Pons (tissue), 1 donor: Measurements from ENCODE around the gene AGBL1.

Experiments used
- DNase-seq: peaks from one replicate; pipeline ENCODE4 v3.0.0-alpha.2; 2016; ENCODE audit warnings: low spot score

Gene AGBL1

DNA sequence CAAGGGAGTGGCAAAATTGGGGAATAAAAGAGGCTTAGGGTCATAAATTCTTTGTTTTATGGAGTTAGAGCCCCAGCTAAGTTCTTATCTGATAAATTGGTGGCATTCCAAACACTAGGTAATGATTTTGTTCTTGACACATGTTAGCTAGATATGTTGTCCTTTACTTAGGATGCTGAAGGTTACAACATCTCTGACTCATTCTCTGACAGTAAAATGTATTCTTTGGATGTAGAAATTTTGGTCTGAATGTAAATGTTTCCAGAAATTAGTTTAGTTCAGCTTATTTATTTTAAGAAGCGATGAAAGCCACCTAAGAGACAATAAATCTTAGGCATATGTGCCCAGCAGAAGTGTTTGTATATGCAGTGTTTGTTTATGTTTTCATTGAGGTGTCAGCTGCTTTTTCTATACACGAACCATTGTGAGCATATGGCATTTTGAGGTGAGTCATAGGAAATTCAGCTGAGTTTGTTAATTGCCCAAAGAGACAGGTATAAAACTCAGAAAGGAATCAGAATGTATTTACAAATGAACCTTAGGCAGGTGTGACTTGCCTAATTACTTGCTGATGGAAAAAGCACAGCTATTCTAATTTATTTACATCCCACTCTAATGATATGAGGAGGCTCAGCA lies 247.7 kb downstream of the AGBL1 start:
- DNase-seq: no peak

DNA sequence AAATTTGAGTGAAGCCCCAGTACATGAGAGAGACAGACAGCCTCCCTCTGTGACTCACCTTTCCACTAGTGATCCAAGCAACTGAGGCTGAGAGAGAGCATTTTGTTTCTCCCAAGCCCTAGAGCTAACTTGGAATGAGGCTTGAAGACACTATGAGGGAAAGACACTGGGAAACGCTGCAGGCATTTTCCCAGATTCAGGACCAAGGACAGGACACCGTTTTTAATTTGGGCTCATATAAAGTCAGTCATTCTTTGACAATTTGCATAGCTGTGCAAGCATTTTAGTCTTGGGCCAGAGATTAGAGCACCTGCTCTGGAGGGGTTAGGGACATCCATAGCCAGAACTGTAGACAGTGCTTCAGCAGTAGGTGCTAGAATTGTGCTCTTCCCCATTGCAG lies 249.0 kb downstream of the AGBL1 start:
- no peak for DNase-seq

DNA sequence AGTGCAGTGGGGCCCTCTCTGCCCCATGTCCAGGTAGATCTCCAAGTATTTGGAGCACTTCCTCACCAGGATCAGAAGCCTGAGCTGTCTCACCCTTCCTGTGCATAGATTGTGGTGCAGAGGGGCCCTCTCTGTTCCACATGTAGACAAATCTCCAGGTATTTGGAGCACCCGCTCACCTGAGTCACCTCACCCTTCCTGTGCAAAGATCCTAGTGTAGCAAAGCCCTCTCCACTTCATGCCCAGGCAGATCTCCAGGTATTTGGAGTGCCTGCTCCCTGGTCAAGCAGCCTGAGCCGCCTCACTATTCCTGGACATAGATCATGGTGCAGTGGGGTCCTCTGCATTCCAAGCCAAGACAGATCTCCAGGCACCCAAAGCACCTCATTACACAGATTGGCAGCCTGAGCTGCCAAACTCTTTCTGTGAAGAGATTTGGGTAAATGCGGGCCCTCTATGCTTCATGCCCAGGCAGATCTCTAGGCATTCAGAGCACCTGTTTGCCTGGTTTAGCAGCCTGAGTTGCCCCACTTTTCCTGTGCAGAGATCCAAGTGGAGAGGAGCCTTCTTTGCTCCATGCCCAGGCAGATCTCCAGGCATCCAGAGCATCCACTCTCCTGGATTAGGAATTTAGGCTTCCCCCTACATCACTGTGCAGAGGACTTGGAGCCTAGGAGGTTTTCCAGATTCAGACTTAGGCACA lies 249.8 kb downstream of the AGBL1 start:
- DNase-seq: no peak

DNA sequence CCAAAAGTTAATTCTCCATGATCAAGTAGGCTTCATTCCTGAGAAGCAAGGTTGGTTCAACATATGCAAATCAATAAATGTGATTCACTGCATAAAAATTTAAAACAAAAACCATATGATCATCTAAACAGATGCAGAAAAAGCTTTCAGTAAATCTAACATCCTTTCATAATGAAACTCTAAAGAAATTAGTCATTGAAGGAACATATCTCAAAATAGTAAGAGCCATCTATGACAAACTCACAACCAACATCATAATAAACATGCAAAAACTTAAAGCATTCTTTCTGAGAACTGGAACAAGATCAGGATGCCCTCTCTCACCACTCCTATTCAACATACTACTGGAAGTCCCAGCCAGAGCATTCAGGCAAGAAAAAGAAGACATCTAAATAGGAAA lies 254.1 kb downstream of the AGBL1 start:
- DNase-seq: no peak

DNA sequence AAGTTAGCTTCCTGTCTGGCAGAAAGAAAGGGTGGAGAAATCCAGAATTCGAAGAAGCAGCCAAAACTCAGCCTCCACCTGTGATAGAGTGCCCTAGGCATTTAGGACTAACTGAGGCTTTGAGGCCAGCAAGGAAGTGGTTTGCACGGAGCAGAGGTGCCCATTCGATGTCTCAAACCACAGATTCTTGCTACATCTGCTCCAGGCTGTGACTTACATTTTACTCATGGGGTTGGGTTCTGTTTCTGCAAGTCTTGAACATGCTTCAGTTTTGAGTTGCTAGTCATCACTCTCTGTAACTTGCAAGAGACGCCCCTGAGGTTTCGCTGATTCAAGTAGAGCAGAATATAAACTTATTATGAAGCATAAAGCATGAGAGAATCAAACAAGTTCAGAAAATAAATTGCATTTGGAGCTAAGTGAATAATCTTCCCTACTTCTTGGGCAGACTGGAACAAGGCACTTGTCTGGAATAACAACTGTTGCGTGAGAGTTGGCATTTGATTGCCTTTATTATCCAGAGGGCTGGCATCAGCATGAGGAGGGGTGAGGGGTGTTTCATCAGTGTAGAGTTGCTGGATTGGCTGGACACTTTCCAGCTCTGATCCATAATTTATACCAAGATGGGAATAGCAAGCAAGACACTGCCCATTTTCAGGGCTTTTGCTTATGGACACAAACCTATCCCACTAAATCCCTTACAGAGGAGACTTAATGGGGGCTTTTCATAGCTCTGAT lies 256.5 kb downstream of the AGBL1 start:
- no peak for DNase-seq

DNA sequence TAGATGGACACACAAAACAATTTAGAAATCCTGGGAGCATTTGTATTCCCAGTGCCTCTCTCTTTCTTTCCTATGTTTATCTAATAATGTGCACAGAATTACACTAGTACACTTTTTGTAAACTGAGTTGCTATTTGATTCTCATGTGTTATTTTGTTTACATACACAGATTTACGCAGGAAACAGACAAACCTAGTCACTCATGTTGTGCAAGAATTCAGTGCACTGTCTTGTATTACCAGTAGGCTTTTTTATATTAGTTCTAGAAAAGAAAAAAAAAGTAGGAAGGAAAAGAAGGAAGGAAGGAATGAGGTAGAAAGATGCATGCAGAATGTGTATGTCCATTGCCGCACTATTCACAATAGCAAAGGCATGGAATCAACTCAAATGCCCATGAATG lies 257.4 kb downstream of the AGBL1 start:
- DNase-seq: no peak

DNA sequence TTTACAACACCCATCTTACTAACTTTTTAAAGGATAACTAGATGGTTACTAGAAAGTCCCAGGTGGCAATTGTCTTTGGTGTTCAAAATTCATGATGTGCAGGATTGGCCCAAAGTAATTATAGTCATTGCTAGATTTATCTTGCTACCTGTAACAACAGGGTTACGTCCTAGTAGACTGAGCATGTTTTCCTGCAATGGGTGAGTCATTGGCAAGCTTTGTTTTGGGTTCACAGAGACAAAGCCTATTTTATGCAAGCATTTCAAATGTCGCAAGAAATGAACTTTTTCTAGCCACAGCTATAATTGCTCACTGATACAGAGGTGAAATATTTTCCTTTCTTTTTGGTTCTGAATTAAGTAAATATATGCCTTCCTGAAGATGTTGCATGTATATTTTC lies 267.6 kb downstream of the AGBL1 start:
- DNase-seq: no peak

DNA sequence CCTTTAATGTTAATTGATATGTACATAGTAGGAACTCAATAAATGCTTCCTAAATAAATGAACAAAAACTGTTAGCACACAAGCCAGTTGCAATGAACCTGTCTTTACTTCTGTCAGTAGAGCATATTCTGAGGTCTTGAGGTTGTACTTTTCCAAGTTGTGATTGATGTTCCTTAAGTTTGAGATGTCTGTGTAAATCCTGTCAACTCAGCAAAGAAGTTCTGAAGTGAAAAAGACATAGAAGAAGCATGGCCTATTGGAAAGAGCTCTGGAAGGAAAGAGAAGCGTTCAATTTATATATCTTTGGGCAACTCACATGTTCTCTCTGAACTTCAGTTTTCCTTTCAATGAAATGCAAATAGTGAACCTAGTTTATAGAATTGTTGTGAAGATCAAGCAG lies 269.9 kb downstream of the AGBL1 start:
- no peak for DNase-seq

DNA sequence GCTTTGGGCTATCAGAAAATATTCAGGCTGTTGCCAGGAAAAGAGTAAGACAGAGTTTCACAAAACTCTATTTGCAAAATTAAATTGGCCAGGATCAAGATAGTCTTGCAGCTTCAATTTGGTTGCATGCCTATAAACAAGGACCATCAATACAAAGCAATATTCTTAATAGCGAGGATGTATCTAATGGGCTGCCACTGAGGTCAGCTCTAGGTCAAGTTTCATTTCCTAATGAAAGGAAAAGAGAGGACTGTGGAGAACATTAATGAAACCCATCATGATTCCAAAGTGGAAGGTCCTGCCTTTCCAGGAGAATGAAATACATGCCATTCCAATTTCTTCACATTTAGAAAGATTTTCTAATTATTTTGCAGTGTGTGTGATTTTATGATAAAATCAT lies 273.5 kb downstream of the AGBL1 start:
- DNase-seq: no peak

DNA sequence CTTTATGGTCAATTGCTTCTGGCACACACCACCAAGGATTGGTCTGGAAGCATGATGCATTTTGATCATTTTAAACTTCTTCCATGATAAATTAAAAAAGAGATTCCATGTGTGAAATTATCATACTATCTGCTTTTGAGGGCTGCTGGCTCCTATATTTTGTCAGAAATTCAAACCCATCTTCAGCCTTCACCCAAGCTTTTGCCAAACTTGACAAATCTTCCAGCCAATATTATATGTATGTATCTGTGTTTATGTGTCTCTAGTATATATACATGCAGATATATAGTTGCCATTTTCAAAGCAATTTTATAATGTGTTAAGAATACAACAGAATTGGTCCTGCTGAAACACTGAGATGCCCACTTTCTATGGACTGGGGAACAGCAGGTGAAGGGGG lies 275.7 kb downstream of the AGBL1 start:
- DNase-seq: no peak

DNA sequence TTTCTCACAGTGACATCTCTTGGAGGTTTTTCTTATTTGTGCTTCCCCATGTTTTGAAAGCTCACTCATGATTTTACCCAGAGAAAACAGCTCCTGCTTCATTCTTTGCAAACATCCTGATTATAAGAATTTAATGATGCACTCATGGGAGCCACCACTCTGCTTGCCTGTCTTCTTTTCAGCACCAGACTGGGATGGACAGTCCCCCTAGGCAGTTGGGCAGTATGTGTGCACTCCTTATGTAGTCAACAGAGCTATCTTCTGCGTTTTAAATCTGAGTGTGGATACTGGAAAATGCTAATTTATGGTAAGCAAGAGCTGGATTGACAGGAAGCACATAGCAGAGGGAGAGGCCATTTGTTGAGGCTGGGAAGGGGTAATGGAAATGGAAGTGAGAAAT lies 276.1 kb downstream of the AGBL1 start:
- no peak for DNase-seq

DNA sequence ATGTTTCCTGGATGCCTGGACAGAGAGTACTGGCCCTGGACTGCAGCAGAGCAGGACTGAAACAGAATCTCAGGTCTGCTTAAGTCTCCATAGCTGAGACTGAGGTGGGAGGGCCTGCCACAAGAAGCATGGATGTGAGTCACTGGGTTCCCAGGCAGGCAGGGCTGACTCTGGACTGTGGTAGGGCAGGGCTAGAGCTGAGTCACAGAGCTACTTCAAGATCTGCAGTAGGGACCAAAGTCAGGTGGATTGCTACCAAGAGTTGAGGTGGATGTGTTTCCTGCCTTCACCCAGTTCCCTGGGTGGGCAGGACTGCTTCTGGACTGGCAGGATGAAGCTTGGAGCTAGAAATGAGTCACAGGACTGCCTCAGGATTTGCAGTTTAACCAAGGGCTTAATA lies 282.9 kb downstream of the AGBL1 start:
- DNase-seq: no peak

DNA sequence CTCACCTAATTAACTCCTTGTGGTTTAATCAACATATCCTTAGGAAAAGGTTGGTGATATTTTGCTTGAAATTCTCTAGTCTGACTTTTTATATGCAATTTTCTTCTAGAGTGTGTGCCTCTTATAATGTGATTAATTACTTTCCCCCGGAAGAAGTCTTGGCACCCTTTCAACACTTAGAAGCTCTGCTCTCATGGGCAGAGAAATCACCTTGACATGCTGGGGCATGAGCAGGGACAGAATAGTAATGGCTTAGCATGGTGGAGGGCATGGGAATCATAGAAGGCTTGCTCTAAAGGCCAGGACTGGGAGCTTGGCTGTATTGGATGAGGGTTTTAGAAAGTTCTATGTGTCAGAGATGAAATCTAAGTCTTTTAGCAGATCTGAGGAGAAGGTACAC lies 293.5 kb downstream of the AGBL1 start:
- no peak for DNase-seq

DNA sequence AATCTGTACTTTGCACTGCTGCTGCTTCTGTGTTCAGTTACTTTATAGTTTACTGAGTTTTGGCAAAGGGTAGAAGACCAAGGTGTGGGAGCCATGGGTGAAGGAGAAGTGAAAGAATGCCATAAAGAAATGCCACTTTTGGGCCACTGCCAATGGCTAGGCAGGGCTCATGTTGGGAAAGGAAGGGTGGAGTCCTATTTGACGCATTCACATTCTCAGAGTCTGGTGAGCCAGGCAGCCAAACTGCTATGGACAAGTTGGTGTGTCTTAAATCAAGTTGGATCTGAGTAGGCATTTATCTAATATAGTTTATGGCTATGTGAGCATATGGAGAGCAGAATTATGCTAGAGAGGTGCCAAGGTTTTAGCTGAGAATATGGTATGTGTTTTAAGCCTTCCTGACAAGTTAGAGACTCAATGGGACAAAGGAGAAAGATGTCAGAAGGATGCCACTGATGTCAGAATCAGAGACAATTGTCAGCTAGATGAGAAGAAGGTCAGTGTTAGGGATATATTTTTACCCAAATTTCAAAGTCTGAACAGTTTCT lies 296.1 kb downstream of the AGBL1 start:
- DNase-seq: no peak

DNA sequence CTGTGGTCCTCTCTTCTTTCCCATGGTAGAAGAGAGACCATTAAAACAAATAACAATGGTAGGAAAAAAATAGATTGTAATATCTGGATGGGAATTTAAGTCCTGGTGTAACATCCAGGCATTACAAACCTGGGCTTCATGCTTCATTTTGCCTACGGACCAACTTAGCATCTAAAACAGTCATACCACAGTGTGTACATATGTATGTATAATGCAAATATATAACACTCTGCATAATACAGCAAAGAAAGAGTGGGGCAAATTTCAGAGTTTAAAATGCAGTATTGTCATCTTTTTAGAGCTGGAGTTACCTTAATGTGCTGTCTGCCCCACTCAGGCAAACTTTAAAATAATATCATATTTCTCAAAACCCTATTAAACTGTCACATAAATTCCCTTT lies 298.2 kb downstream of the AGBL1 start:
- no peak for DNase-seq

DNA sequence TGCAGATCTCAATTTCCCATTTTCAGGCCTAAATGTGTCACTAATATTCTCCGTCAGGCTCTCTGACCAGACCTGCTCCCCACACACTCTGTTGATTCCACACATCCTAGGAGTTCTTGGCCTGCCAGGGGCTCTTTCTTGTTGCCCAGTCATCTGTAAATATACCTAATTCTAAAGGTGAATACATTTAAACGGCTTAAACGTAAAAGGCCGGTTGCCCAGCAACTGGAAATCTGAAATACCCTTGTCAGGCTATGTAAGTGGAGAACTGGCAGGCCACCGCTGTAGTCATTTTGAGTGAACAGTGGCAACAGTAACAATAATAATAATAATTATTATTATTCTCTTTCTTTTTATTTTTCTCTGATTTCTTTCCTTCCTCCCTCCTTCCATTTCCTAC lies 302.7 kb downstream of the AGBL1 start:
- no peak for DNase-seq

DNA sequence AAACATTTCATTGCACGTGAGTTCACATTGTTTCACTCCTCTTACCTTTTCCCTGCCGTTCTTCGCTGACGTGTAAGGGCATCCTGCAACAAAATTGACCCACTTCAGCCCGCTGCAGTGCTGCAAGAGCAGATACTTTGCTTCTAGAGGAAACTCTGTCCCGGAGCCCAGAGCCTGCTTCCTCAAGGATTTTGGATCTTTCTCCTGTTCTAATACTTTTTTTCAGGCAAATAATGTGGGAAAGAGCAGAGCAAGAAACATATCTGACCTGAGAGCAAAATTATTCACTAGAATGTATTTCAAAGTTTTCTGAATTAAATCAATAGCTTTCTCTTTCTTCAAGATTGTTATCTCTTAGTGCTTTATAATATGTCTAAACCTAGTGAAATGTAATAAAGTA lies 303.9 kb downstream of the AGBL1 start:
- DNase-seq: no peak

DNA sequence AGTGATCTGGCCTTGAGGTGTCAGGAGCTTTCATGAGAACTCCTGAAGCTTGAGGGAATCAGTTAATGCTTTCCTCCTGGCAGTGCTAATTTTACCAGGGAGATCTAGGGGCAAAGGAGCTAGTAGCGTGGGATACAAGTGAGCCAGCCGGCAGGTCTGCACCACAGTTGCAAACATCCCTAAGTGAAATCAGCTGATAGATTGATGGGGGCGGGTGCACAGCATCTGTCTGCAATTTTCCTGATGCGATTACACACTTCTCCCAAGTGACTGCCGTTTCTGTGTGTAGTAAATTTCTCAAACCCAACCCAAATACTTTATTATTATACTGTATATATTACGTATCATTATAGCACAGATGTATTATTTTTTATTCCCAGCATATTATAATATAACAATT lies 304.5 kb downstream of the AGBL1 start:
- no peak for DNase-seq

DNA sequence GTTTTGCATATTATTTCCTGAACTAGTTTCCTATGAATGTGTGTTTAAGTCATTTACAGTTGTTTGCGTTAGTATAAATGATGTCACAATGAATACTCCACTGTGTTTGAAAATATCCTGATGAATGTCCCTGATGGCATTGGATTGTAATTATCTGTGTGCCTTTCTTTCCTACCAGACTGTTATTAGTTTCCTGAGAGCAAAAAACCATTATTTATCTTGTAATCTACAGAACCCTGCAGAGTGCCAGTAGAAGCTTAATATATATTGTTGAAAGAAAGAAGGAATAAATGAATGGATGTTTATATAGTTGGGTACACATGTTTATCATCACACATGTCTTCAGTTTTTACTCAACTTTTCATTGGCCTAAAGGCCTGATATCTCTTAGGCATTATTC lies 312.6 kb downstream of the AGBL1 start:
- DNase-seq: no peak

DNA sequence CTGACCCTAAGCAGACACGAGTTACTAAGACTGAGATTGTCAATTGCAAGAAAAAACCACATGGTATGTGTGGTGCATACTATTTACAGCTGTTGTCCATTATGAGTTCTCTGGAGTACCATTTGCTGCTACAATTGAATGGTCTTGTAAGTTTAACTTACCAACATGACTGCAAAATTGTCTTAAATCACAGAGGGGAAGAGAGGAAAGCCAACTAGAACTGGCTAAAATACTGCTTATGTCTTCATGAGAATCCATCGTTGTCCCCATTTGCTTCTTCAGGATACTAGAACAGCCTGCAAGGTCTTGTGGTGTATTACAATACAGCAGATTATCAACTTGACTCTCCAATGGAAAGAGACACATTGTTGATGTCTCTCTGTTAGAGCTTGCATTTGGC lies 313.2 kb downstream of the AGBL1 start:
- no peak for DNase-seq

DNA sequence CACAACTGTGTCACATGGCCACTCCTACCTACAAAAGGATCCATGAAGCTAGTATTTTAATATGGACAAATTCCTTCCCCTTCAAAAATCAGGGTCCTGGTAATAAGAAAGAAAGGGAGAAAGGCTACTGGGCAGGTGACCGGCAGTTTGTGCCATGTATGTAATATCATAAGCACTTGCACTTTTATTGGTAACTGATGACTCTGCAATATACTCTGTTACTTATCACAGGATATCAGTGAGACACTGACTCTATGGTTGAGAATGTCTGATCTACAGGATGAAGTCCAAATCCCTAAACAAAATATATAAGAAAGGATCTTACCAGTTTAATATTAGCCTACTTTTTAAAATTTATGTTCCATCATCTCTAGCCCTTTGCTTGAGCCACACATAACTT lies 315.2 kb downstream of the AGBL1 start:
- DNase-seq: no peak

DNA sequence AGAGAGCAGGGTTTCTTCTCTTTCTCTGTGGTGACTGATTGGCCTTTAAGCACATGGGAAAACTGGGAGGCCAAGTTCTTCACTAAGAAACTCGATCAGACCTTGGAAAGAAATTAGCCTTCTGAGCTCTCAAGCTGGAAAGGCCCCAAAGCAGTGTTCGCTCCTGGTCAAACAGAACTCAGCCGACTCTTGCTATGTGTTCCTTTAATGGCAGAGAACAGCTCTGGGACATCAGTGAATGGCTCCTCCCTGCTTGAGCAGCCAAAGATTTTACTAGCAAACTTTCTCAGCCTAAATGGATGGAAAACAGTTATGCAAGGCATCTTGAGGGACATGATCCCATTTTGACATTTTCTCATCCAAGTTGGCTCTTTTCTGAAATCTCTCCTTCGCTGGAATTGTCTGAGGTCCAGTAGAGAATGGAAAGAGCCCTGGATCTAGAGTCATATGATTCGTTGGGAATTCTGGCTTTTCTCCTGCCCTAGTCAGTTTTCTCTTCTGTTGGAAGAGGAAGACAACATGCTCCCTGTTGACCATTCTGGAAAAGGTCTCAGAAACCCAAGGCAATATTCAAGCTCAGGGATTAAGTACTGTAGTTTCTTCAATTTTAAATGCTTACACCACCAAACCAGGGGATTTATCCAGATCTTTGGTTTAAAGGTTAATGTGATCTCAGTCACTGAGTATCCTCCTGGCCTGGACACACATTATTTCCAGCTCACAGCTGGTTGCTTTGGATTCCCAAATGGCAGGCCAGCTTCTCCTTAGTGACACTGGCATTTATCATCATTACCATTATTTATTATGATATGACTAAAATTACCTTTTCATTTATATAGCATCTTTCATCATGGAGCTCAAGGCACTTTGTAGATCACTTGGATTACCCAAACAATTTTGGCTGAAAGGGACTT lies 319.6 kb downstream of the AGBL1 start:
- DNase-seq: no peak
